Measurements from ENCODE around the gene NTMT1.

The NTMT1 gene

DNA sequence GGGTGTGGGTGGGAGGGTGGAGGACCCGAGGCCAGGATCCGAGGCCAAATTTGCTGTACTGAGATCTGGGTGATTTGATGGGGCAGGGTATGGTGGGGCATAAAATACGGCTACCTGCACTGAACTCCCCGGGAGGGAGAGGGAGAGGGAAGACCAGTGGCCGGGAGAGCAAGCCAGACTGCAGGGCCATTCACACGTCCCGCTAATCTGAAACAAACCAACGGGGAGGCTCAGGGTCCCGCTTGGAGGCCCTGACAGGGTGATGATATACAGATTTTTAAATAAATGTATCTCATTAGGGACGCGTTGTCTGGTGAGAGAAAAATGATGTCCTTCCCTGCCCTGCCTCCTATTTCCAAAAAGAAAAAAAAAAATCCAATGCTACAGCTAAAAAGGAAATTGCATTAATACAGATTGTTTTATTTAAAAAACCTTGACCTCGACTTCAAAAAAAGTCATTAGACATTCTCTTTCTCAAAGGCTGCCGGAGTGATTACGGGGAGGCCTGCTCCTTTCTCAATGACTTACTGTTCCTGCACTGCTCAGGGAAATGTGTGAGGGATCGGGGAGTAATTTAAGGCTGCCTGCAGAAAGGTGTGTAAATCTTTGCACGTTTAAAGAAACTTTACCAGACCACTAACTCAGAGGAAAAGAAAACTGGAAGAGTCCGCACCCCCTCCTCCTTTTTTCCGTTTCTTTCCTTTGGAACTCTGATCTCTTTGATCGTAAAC is 28.0 kb downstream of the NTMT1 start:
- ATAC-seq (ENCODE audit: low read depth) (no peak), DNase-seq (ENCODE audit: low spot score) (no peak)
- H3K27me3 ChIP-seq (ENCODE audit: insufficient read depth, poor library complexity, severe bottlenecking), result no peaks in the 10 kb centered on the region
- no peaks in the 10 kb centered on the region for H3K4me1 ChIP-seq (ENCODE audit: insufficient read depth, poor library complexity, severe bottlenecking)
- H3K9me3 ChIP-seq (ENCODE audit: severe bottlenecking), result no peaks in the 10 kb centered on the region
- H3K27ac ChIP-seq (ENCODE audit: poor library complexity, severe bottlenecking), result no peak overlapping the region
- TF ChIP-seq, protein P1, sequence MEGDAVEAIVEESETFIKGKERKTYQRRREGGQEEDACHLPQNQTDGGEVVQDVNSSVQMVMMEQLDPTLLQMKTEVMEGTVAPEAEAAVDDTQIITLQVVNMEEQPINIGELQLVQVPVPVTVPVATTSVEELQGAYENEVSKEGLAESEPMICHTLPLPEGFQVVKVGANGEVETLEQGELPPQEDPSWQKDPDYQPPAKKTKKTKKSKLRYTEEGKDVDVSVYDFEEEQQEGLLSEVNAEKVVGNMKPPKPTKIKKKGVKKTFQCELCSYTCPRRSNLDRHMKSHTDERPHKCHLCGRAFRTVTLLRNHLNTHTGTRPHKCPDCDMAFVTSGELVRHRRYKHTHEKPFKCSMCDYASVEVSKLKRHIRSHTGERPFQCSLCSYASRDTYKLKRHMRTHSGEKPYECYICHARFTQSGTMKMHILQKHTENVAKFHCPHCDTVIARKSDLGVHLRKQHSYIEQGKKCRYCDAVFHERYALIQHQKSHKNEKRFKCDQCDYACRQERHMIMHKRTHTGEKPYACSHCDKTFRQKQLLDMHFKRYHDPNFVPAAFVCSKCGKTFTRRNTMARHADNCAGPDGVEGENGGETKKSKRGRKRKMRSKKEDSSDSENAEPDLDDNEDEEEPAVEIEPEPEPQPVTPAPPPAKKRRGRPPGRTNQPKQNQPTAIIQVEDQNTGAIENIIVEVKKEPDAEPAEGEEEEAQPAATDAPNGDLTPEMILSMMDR (IDR thresholded peaks at IDR 0.05; ENCODE audit: poor library complexity, severe bottlenecking), result no peak
- H3K36me3 ChIP-seq (ENCODE audit: low read depth), result no peaks in the 10 kb centered on the region
- no peak overlapping the region for H3K4me3 ChIP-seq (ENCODE audit: severe bottlenecking)

DNA sequence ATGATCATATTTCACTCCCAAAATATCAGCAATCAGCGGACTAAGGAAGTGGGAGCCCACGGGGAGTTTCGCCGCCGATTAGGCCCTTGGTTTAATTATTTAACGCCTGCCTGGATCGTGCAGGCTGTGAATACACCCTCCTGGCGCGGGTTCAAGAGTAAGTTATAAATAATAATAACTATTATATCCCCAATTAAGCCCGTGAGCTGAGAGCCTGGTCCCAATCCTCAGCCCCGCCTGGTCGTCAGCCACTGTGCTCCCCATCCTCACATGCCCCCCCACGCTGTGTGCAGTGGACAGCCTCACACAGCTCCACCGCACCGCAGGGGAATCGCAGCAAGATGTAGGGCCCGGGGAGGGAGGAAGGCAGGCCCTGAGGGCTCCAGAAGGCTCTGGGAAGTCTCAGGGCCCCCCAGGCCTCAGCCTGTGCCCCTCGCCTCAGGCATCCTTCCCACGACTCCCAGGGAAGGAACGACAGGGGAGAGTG is 28.6 kb downstream of the NTMT1 start:
- ATAC-seq (ENCODE audit: low read depth) (no peak; the same call in 2 of the 3 replicates), DNase-seq (ENCODE audit: low spot score) (no peak)
- TF ChIP-seq, protein P1 (IDR thresholded peaks at IDR 0.05; ENCODE audit: poor library complexity, severe bottlenecking), result no peak
- H3K27me3 ChIP-seq (ENCODE audit: insufficient read depth, poor library complexity, severe bottlenecking), result no peaks in the 10 kb centered on the region
- H3K36me3 ChIP-seq (ENCODE audit: low read depth), result no peaks in the 10 kb centered on the region
- no peak overlapping the region for H3K4me3 ChIP-seq (ENCODE audit: severe bottlenecking)
- no peaks in the 10 kb centered on the region for H3K9me3 ChIP-seq (ENCODE audit: severe bottlenecking)
- H3K27ac ChIP-seq (ENCODE audit: poor library complexity, severe bottlenecking), result no peak overlapping the region
- H3K4me1 ChIP-seq (ENCODE audit: insufficient read depth, poor library complexity, severe bottlenecking), result no peaks in the 10 kb centered on the region

DNA sequence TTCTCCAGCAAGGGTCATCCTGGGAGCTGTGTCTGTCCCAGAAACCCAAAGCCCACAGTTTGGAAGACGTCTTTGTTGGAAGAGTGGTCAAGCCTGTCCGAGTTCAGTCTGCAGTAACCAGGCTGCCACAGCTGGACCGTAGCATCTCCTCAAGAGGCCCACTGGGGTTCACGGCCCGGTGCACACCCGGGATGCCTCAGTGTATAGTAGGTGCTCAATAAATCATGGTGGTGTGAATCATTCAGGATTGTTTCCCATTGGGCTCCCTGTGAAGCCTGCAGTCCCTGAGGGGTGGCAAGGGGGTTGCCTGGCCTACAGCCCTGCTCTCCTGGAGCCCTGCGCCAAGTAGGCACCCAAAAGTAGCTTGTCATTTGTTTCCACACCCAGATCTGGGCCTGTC is 29.2 kb downstream of the NTMT1 start:
- no peak overlapping the region for H3K4me3 ChIP-seq (ENCODE audit: severe bottlenecking)
- no peaks in the 10 kb centered on the region for H3K9me3 ChIP-seq (ENCODE audit: severe bottlenecking)
- no peaks in the 10 kb centered on the region for H3K36me3 ChIP-seq (ENCODE audit: low read depth)
- H3K27me3 ChIP-seq (ENCODE audit: insufficient read depth, poor library complexity, severe bottlenecking), result no peaks in the 10 kb centered on the region
- DNase-seq (ENCODE audit: low spot score), result no peak
- no peak overlapping the region for H3K27ac ChIP-seq (ENCODE audit: poor library complexity, severe bottlenecking)
- ATAC-seq (ENCODE audit: low read depth), result no peak
- no peaks in the 10 kb centered on the region for H3K4me1 ChIP-seq (ENCODE audit: insufficient read depth, poor library complexity, severe bottlenecking)
- TF ChIP-seq, protein P1 (IDR thresholded peaks at IDR 0.05; ENCODE audit: poor library complexity, severe bottlenecking), result no peak

DNA sequence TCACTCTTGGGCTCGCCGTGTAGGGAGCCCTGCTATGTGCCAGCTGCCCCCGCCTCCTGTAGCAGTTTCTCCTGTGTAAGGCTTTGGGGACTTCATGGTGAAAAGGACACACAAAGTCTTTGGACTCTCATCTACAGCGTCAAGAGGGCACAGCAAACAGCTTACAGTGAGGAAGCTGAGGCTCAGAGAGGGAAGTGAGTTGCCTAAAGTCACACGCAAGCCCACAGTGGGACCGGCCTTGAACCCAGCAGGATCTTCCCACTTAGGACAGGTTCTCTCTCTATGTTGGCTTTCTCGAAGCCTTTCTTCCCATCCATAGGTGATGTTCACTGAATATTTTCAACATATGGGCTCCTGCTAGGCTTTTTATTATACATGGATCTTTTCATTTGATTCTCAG is 29.7 kb downstream of the NTMT1 start:
- TF ChIP-seq, protein P1 (IDR thresholded peaks at IDR 0.05; ENCODE audit: poor library complexity, severe bottlenecking), result no peak
- H3K4me1 ChIP-seq (ENCODE audit: insufficient read depth, poor library complexity, severe bottlenecking), result no peaks in the 10 kb centered on the region
- ATAC-seq (ENCODE audit: low read depth) (no peak), DNase-seq (ENCODE audit: low spot score) (no peak)
- no peak overlapping the region for H3K4me3 ChIP-seq (ENCODE audit: severe bottlenecking)
- no peak overlapping the region for H3K27ac ChIP-seq (ENCODE audit: poor library complexity, severe bottlenecking)
- no peaks in the 10 kb centered on the region for H3K9me3 ChIP-seq (ENCODE audit: severe bottlenecking)
- H3K36me3 ChIP-seq (ENCODE audit: low read depth), result no peaks in the 10 kb centered on the region
- H3K27me3 ChIP-seq (ENCODE audit: insufficient read depth, poor library complexity, severe bottlenecking), result no peaks in the 10 kb centered on the region

DNA sequence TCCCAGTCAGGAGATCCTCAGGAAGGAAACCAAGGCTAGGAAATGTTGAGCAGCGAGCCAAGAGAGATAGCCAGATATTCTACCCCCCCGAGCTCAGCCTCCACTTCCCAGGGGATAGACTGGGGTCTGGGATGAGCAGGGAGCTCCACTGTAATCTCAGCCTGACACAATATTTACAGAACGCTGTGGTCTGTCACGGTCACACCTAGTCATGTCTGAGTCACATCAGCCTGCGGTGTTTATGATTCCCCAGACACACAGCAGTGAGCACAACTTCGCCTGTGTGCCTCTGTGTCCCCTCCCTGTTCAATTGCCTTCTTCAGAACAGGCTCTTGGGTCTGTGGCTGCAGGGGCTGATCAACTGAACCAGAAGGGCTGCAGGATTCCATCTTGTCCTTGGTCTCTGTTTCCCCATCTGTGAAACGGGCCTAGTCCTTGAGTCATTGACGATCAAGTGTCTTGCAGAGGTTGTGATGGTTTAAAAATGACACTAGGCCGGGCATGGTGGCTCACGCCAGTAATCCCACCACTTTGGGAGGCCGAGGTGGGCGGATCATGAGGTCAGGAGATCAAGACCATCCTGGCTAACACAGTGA is 30.9 kb downstream of the NTMT1 start:
- no peaks in the 10 kb centered on the region for H3K9me3 ChIP-seq (ENCODE audit: severe bottlenecking)
- TF ChIP-seq, protein P1 (IDR thresholded peaks at IDR 0.05; ENCODE audit: poor library complexity, severe bottlenecking), result no peak
- no peaks in the 10 kb centered on the region for H3K36me3 ChIP-seq (ENCODE audit: low read depth)
- H3K4me3 ChIP-seq (ENCODE audit: severe bottlenecking), result no peak overlapping the region
- no peaks in the 10 kb centered on the region for H3K4me1 ChIP-seq (ENCODE audit: insufficient read depth, poor library complexity, severe bottlenecking)
- H3K27me3 ChIP-seq (ENCODE audit: insufficient read depth, poor library complexity, severe bottlenecking), result no peaks in the 10 kb centered on the region
- ATAC-seq (ENCODE audit: low read depth) (peak; percentile 94), DNase-seq (ENCODE audit: low spot score) (no peak)
- no peak overlapping the region for H3K27ac ChIP-seq (ENCODE audit: poor library complexity, severe bottlenecking)

Measured in RWPE2 (cell line).